Stimulated activated naive CD8-positive, alpha-beta T cell treated with anti-CD3 and anti-CD28 coated beads, Interleukin-15, amount 100 ng/mL, for 72 hours (primary cell): ENCODE measurements around the gene RASGEF1C.
"Not testable (repeated sequence)": the region's sequence is repeated elsewhere in the genome, so short reads cannot be mapped to it uniquely, and the experiment has no call there.

Source experiments
- ATAC-seq: fragments of 150-1000 bp; cut with Tn5 transposase; 2 replicates; pipeline ENCODE4 v1.10.0; 2021; ENCODE audit warnings: mild to moderate bottlenecking, moderate library complexity
- DNase-seq, 2 donors: peaks; one replicate each; pipeline ENCODE4 v3.0.0; 2021 to 2022
- H3K27ac Mint-ChIP-seq, 2 donors: one replicate each; pipeline ENCODE4 v1.8.0; 2022; ENCODE audit warnings: mild to moderate bottlenecking in 2 of 2, mixed read lengths in 2 of 2, moderate library complexity in 2 of 2
- H3K27me3 Mint-ChIP-seq: one replicate; pipeline ENCODE4 v1.8.0; 2022; ENCODE audit warnings: mixed read lengths
- H3K4me1 Mint-ChIP-seq: one replicate; pipeline ENCODE4 v1.8.0; 2022; ENCODE audit warnings: mild to moderate bottlenecking, mixed read lengths
- H3K4me3 Mint-ChIP-seq, 2 donors: one replicate each; pipeline ENCODE4 v1.8.0; 2022; ENCODE audit warnings: mild to moderate bottlenecking in 2 of 2, mixed read lengths in 2 of 2, moderate library complexity in 1 of 2
- H3K9me3 Mint-ChIP-seq, 2 donors: one replicate each; pipeline ENCODE4 v1.8.0; 2022; ENCODE audit warnings: mixed read lengths in 2 of 2

RASGEF1C gene

DNA sequence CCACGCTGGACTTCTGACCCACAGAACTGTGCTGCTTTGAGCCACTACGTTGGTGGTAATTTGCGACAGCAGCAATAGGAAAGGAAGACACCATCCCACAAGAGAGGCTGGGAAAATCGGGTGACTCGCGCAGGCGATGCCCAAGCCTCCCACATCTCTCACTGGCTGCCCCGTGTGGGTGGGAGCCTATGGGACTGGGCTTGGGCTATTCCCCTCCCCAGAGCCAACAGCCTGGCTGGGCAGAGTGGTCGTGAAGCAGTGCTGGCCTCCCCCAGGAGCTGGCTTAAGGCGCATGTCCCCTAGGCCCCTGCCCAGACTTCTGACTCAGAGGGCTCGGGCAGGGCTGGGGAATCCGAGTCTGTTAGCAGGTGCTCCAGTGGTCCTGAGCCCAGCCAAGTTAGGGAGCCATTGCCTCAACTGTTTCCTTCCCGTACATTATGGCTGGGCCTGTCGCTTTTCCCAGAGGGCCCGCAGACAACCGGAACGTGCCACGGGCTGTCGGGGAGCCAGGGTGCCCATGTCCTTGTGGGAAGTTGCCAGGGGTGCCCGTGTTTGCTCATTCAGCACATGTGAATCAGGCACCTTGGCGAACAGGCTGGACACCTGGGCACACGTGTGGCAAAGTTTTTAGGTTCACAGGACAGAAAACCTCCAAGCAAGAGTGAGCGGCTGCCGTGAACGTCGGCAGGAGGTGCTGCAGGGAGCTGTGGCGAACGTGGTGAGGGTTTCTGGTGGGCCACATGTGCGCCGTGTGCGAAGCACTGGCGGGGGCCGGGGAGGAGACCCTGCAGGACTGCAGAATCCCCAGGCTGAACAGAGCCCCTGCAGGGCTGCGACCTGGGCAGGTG is 7.0 kb upstream of the RASGEF1C start:
- Mint-ChIP-seq H3K27me3 (peaks cover 20% of the 10 kb centered on the region), H3K27ac (no peak overlapping the region), H3K4me3 (no peak overlapping the region), H3K4me1 (no peaks in the 10 kb centered on the region), H3K9me3 (peaks cover 20 to 49% of the 10 kb centered on the region in 2 donors)
- DNase-seq (peak in 1 of 2 donors; percentile 4), ATAC-seq (no peak)

DNA sequence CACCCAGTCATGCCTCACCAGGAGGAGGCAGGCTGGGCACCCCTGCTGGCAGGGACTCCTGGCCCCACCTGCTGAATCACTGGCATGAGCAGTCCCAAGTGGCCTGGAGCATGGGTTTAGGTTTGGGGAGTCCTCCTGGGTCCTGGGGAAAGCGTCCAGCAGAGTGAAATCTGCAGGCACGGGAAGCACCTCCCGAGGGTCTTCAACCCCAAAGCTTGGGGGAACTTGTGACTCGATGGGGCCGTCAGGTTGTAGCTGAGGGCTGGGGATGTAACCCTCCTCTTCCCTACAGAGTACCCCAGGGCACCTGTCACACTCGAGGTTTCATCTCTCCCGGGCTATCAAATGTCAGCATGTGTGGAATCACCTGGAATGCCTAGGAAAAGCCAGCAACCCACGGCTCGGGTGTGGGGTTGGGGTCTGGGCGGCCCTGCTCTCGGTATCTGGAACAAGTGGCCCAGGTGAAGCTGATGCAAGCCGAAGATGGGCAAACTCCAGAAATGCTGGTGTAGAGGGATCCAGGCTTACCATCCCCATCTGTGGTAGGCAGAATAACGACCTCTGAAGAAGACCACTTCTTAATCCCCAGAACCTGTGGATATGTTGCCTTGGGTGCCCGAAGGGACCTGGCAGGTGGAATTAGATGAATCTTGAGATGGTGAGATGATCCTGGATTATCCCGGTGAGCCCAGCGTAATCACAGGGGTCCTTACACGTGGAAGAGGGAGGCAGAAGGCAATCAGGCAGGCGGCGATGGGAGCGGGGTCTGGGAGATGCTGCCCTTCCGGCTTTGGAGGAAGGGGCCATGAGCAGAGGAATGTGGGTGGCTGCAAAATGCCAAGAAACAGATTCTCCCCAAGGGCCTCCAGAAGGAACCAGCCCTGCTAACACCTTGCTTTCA is 6.1 kb upstream of the RASGEF1C start:
- Mint-ChIP-seq H3K27me3 (peaks cover 29% of the 10 kb centered on the region), H3K9me3 (peaks cover 18 to 46% of the 10 kb centered on the region in 2 donors), H3K4me1 (no peaks in the 10 kb centered on the region), H3K27ac (no peak overlapping the region), H3K4me3 (no peak overlapping the region)
- DNase-seq (no peak), ATAC-seq (no peak)

DNA sequence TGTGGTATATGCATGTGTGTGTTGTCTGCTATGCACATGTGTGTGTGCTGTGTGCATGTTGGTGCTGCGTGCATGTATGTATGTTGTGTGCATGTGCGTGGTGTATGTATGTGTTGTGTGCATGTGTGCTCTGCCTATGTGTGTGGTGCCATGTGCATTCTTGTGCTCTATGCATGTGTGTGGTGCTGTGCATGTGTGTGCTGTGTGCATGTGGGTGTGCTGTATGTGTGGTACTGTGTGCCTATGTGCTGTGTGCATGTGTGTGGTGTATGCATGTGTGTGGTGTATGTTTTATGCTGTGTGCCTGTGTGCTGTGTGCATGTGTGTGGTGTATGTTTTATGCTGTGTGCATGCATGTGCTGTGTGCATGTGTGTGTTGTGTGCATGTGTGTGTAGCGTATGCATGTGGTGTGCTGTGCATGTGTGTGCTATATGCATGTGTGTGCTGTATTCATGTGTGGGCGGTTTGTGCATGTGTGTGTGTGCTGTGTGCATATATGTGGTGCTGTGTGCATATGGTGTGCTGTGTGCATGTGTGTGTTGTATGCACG is 4.7 kb upstream of the RASGEF1C start:
- H3K27me3 Mint-ChIP-seq, result peaks cover 37% of the 10 kb centered on the region
- ATAC-seq, result no peak
- H3K4me1 Mint-ChIP-seq, result no peaks in the 10 kb centered on the region
- peaks cover 10 to 33% of the 10 kb centered on the region in 2 donors for H3K9me3 Mint-ChIP-seq
- H3K27ac Mint-ChIP-seq, result no peak overlapping the region
- H3K4me3 Mint-ChIP-seq, result no peak overlapping the region
- no peak for DNase-seq

DNA sequence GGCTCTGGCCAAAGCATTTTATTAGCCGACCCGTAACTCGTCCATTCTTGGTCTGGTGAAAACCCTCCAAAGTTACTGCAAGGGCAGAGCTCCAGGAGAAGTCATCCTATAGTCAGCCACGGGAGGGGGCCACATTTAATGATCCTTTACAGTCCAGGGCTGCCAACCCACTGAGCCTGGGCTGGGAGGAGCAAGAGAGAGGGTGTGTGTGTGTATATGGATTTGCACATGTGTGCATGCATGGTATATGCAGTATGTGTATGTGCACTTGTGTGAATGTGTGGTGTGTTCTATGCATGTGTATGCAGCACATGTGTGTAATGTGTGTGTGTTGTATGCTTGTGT is 4.2 kb upstream of the RASGEF1C start:
- peaks cover 5% of the 10 kb centered on the region for H3K4me1 Mint-ChIP-seq
- H3K27ac Mint-ChIP-seq, result no peak overlapping the region
- H3K9me3 Mint-ChIP-seq, result peaks cover 6 to 33% of the 10 kb centered on the region in 2 donors
- H3K4me3 Mint-ChIP-seq, result no peak overlapping the region
- H3K27me3 Mint-ChIP-seq, result peaks cover 42% of the 10 kb centered on the region
- DNase-seq, result no peak
- no peak for ATAC-seq

DNA sequence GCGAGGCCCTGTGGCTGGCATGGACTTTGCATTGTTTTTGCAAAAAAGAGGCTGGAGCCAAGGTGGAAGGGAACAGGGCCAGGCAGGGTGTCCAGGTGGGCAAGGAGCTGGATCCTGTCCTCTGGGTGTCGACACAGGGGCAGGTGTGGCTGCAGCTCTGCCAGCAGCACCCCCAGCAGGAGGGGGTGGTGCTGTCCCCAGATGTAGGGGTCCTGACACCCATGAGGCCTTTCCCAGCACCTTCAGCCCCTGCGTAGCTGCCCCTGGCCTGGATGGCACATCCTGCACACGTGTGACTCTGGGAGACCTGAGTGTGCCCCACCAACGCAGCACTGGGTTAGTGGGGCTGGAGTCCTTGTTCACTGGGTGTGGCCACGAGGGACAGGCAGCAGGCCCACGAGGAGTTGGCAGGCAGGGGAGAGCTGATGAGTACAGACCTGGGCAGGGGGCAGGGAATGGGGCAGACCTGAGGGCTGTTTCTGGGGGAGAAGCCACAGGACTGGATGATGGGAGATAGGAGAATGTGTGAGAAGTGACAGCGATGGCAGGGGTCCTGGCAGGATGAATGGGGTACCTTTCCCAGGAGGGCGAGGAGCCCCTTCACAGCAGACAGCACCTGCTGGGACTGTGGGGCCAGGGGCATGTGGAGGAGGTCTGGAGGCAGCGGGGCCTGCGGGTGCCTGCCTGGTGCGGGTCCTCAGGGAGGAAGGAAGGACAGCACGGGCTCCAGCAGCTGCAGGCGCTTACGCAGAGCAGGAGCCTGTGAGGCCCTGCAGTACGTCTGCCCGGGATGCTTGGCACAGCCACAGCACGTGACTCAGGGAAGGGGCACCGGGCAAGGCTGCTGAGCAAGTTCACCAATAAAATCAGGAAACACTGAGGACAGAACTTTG is 3.6 kb upstream of the RASGEF1C start:
- Mint-ChIP-seq H3K9me3 (peaks cover 6 to 33% of the 10 kb centered on the region in 2 donors), H3K4me1 (peaks cover 11% of the 10 kb centered on the region), H3K27me3 (peaks cover 48% of the 10 kb centered on the region), H3K27ac (no peak overlapping the region), H3K4me3 (no peak overlapping the region)
- ATAC-seq, result no peak
- DNase-seq, result no peak

DNA sequence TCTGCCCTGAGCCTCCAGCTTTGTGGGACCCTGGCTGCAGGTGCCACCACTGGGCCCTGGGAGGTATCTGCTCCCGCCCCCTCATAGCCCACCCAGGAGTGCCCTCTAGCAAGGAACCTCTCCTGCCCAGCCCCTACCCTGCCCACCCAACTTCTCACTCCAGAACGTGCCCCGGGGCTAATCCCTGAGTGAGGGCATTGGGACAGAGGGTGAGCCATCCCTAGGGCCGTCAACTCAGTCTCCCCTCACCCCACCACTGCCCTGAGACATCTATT is 2.7 kb upstream of the RASGEF1C start:
- H3K9me3 Mint-ChIP-seq, result peaks cover 6 to 28% of the 10 kb centered on the region in 2 donors
- H3K4me3 Mint-ChIP-seq, result no peak overlapping the region
- H3K27me3 Mint-ChIP-seq, result peaks cover 57% of the 10 kb centered on the region
- H3K4me1 Mint-ChIP-seq, result peaks cover 11% of the 10 kb centered on the region
- DNase-seq (no peak), ATAC-seq (no peak)
- no peak overlapping the region for H3K27ac Mint-ChIP-seq

DNA sequence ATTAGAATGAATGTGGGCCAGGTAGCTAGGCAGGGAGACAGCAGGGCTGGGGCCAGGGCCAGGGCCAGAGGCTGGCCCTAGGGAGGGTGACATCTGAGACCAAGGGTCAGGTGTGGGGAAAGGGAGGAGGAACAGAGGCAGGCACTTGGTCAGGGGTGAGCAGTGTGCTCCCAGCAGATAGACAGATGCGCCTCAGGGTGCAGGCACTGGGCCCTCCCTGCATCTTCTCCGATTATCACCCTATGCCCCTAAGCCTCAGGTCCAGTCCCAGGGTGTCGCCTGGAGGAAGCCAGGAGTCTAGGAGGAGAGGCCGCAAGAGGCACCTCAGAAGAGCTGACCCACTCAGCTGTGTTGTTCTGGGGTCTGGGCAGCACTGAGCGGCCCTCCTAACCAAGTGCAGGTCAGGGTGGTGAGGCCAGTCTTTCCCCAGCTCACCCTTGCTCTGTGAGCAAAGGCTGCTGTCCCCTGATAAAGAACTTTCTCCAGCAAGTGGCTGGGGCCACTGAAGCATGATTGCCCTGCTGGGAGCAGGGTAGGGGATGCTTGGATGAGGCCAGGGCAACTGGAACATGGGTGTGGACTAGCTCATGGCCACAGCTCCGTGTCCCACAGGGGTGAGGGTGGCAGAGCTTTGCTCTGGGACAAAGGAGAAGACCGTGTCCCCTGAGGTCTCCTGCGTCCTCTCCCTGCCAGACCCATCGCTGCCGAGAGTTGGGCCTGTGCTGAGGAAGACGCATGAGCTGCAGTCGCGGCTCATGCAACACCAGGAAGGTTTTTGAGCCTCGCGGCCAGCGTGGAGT is 2.1 kb upstream of the RASGEF1C start:
- no peak for ATAC-seq
- DNase-seq, result no peak
- no peak overlapping the region for H3K27ac Mint-ChIP-seq
- peaks cover 6 to 23% of the 10 kb centered on the region in 2 donors for H3K9me3 Mint-ChIP-seq
- peaks cover 61% of the 10 kb centered on the region for H3K27me3 Mint-ChIP-seq
- H3K4me1 Mint-ChIP-seq, result peaks cover 11% of the 10 kb centered on the region
- H3K4me3 Mint-ChIP-seq, result no peak overlapping the region

DNA sequence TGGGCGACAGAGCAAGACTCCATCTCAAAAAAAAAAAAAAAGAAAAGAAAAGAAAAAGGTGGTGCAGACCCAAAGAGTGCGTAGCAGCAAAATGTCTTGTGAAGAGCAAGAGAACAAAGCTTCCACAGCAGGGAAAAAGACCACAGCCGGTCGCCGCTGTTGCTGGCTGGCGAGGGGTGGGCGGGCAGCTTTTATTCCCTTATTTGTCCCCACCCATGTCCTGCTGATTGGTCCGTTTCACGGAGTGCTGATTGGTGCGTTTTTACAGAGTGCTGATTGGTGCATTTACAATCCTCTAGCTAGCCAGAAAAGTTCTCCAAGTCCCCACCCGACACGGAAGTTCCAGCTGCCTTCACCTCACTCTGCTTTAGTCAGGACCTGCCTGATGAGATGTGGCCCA is 1.1 kb upstream of the RASGEF1C start:
- peaks cover 11% of the 10 kb centered on the region for H3K4me1 Mint-ChIP-seq
- H3K27ac Mint-ChIP-seq, H3K4me3 Mint-ChIP-seq, DNase-seq, ATAC-seq: not testable (repeated sequence)
- peaks cover 6 to 12% of the 10 kb centered on the region in 2 donors for H3K9me3 Mint-ChIP-seq
- H3K27me3 Mint-ChIP-seq, result peaks cover 61% of the 10 kb centered on the region

DNA sequence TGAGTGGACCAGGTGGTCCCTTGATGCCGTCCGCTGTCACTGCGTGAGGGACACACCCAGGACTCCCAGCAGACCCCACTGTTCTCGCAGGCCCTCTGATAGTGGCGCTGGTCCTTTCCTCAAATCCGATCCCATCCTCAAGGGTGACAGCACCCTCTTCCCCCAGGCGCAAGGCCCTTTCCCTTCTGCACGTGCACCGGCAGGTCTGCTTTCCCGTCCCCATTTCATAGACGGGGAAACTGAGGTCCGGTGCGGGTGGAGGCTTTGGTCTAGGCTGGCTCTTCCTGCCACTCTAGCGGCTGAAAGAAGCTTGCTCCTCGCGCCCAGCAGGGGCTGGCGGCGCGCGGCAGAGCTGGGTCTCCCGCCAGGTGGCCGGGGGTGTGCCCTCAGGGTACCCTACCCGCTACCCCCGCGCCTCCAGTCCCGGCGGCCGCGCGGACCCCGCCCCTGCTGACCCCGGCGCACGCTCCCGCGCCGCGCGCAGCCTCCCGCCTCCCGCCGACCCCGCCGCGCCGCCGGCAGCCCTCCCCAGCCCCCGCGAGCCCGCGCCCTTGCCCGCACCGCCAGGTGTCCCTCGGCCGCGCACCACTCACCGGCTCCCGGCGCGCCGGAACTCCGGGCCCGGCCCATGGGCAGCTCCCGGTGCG is 453 bp downstream of the RASGEF1C start:
- peaks cover 0 to 4% of the 10 kb centered on the region in 2 donors for H3K9me3 Mint-ChIP-seq
- H3K4me1 Mint-ChIP-seq, result peaks cover 11% of the 10 kb centered on the region
- peaks cover 61% of the 10 kb centered on the region for H3K27me3 Mint-ChIP-seq
- H3K4me3 Mint-ChIP-seq, result peak overlapping the region; percentile 47 to 56
- peak; percentile 52 for ATAC-seq
- DNase-seq, result peak in 1 of 2 donors; percentile 18
- H3K27ac Mint-ChIP-seq, result no peak overlapping the region

DNA sequence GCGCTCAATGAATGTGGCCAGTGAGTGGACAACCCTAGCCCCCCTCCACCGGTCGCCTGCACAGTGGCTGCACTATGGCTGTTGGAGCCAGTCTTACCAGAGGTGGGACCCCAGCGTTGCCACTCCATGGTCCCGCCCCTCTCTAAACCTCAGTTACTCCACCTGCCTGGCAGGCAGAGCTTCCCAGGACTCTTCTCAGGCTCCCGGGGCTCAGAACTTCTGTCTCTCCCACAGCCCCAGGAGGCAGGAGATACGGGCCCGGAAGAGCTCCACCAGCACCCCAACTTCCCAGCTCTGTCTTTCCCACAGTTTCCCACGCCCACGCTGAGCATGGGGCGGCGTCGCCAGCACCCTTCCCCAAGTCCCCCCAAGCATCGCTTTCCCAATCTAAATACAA is 975 bp downstream of the RASGEF1C start:
- Mint-ChIP-seq H3K27me3 (peaks cover 60% of the 10 kb centered on the region), H3K4me3 (peak overlapping the region; percentile 47 to 56), H3K9me3 (no peaks in the 10 kb centered on the region), H3K27ac (no peak overlapping the region), H3K4me1 (peaks cover 11% of the 10 kb centered on the region)
- ATAC-seq, result no peak
- no peak for DNase-seq

DNA sequence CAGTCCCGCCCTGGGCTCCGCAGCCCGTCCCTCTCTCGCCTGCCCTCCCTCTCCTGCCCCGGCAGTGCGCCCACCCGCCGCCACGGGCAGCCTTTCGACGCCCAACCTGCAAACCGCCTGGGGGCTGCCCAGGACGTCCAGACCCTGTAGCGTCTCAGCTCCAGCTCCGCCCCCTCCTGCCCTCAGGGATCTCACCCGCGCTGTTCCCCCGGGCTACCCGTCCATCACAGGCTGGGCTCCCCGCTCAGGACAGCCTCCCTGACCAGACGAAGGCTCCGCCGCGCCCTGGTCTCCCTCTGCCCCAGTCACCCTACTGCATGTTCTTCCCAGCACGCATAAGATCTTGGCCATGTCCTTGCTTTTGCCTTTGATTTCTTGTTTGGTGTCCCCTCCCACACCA is 1.4 kb downstream of the RASGEF1C start:
- Mint-ChIP-seq H3K27me3 (peaks cover 56% of the 10 kb centered on the region), H3K27ac (no peak overlapping the region), H3K9me3 (no peaks in the 10 kb centered on the region), H3K4me1 (peaks cover 11% of the 10 kb centered on the region), H3K4me3 (no peak overlapping the region)
- DNase-seq (no peak), ATAC-seq (no peak)

DNA sequence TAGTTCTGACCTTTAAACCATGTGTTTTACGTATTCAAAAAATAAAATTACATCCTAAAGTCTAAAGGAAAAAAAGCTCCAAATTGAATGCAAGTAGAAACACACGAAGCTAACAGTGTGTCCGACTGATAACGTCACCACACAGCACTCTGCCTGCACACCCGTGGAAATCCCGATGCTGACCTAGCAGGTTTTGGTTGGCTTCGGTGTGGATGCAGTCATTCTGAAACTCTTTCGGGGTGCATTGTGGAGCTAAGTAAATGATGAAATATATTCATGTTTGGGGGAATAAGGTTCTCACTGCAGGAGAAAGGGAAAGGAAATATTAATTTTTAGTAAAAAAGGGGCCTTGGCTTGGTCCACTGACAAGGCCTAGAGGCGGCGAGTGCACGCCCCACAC is 2.0 kb downstream of the RASGEF1C start:
- no peaks in the 10 kb centered on the region for H3K9me3 Mint-ChIP-seq
- no peak for ATAC-seq
- peaks cover 11% of the 10 kb centered on the region for H3K4me1 Mint-ChIP-seq
- H3K4me3 Mint-ChIP-seq, result no peak overlapping the region
- DNase-seq, result no peak
- H3K27ac Mint-ChIP-seq, result no peak overlapping the region
- H3K27me3 Mint-ChIP-seq, result peaks cover 50% of the 10 kb centered on the region

DNA sequence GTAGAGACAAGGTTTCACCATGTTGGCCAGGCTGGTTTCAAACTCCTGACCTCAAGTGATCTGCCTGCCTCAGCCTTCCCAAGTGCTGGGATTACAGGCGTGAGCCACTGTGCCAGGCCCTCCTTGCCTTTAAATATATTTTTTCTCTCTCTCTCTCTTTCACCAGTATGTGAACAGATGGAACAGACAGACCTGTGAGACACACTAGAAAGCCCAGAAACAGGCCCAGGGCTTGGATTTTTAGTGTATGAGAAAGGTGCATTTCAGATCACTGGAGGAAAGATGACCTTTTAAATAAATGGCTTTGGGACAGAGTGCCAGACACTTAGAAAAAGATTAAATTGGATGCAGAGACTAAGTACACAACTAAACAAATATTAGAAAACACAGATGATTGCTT is 3.1 kb downstream of the RASGEF1C start:
- ATAC-seq (no peak), DNase-seq (no peak)
- Mint-ChIP-seq H3K4me3 (no peak overlapping the region), H3K9me3 (no peaks in the 10 kb centered on the region), H3K27me3 (peaks cover 43% of the 10 kb centered on the region), H3K4me1 (peaks cover 11% of the 10 kb centered on the region), H3K27ac (no peak overlapping the region)

DNA sequence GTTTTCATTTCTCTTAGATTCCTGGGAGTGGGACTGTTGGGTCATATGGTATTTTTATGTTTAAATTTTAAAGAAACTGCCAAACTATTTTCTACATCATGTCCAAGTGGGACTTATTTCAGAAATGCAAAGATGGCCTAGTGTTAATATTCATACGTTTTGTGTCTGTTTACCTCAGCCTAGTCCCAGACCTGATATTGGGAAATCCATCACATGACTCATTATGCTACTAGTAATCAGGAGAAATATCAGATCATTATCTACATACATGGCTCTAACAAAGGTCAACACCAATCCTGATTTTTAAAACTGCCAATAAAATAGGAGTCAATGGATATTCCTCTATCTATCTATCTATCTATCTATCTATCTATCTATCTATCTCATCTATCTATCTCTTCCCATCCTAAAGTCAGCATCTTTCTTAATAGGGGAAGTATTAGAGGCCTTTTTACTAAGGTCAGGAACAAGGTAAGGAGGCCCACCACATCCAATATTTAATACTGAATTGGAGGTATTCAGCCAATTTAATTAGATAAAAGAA is 4.7 kb downstream of the RASGEF1C start:
- no peak overlapping the region for H3K27ac Mint-ChIP-seq
- DNase-seq (no peak), ATAC-seq (no peak)
- H3K4me1 Mint-ChIP-seq, result peaks cover 11% of the 10 kb centered on the region
- H3K9me3 Mint-ChIP-seq, result no peaks in the 10 kb centered on the region
- no peak overlapping the region for H3K4me3 Mint-ChIP-seq
- peaks cover 36% of the 10 kb centered on the region for H3K27me3 Mint-ChIP-seq
